Measurements from ENCODE around the gene CYP4F2.
"Not testable (repeated sequence)": the region's sequence is repeated elsewhere in the genome, so short reads cannot be mapped to it uniquely, and the experiment has no call there.

The CYP4F2 gene, protein sequence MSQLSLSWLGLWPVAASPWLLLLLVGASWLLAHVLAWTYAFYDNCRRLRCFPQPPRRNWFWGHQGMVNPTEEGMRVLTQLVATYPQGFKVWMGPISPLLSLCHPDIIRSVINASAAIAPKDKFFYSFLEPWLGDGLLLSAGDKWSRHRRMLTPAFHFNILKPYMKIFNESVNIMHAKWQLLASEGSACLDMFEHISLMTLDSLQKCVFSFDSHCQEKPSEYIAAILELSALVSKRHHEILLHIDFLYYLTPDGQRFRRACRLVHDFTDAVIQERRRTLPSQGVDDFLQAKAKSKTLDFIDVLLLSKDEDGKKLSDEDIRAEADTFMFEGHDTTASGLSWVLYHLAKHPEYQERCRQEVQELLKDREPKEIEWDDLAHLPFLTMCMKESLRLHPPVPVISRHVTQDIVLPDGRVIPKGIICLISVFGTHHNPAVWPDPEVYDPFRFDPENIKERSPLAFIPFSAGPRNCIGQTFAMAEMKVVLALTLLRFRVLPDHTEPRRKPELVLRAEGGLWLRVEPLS

GRCh38 chr19:15897738-15898276 is at the start of gene CYP4F2:
Gene CYP4F2, minus strand, starts transcription at chr19:15898074. Its CDS starts 463 bp downstream, at chr19:15897611.
- no peak for FAIRE-seq

DNA sequence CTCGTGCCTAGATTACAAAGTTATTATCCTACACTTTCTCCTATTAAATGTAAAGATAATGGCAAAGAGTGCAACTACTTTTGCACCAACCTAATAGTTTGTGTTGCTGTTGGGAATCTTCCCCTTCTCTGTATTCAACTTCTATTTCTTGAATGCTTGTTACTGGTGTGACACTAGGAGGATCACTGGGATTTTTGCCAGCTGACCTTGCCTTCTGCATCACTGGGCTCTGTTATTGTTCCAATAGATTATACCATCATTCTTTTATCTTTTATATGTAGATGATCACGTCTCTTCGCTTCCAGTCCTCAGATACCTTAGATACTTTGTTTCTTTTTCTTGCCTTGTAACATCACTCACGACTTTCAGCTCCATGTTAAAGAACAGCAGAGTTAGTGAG is 47.4 kb upstream of the CYP4F2 start:
- FAIRE-seq, result no peak

- FAIRE-seq, result no peak
Observed at GRCh38 chr19:15944401-15944800, 46.5 kb upstream of the CYP4F2 start.

- FAIRE-seq, result no peak
Observed at GRCh38 chr19:15937771-15938170, 39.9 kb upstream of the CYP4F2 start.

DNA sequence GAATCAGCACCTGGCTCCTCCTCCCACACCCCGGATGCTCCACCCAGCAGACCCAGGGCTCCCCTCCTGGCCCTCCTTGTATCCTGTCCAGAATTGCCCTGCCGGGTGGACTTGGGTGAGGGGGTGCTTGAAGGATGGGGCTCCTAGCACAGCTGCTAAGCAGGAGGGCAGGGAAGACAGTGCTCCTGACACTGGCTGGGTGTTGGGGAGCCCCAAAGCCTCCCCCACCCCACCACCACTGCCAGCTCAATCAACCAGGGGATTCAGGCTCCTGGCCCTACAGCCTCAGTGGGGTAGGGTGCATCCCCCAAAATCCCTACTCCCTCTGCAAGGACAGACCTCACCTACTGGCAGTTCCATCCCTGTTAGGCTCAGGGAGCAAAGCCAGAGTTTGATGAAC is 39.1 kb upstream of the CYP4F2 start:
- FAIRE-seq, result no peak

- FAIRE-seq, result no peak
Observed at GRCh38 chr19:15936173-15936572, 38.3 kb upstream of the CYP4F2 start.

DNA sequence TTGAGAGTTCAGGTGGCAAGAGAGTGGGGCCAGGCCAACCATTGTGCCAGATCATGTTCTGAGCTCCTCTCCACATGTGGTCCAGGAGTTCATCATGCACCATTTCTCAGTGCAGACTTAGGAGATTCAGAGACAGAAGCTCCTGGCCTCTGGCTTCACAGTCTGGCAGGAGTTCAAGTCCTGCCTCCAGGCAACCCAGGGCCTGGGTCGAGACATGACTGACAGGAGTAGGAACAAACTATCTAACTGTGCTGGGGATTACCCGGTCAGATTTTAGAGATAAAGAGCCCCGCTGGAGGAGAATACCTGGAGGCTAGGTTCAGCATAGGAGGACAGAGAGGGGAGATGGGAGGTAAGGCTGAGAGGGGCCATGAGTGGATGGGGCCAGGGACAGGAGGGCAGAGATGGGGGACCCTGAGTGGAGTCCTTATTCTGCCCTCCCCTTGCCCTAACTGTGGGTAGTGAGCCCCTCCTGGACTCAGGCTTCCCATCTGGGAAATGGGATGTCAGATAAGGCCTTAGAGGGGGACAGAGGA is 37.4 kb upstream of the CYP4F2 start:
- FAIRE-seq, result no peak

- FAIRE-seq, result no peak
Observed at GRCh38 chr19:15934332-15935078, 36.6 kb upstream of the CYP4F2 start, which contains the start of gene CYP4F11. Gene CYP4F11, minus strand, starts transcription at chr19:15934529. Its CDS starts 121 bp downstream, at chr19:15934408.

DNA sequence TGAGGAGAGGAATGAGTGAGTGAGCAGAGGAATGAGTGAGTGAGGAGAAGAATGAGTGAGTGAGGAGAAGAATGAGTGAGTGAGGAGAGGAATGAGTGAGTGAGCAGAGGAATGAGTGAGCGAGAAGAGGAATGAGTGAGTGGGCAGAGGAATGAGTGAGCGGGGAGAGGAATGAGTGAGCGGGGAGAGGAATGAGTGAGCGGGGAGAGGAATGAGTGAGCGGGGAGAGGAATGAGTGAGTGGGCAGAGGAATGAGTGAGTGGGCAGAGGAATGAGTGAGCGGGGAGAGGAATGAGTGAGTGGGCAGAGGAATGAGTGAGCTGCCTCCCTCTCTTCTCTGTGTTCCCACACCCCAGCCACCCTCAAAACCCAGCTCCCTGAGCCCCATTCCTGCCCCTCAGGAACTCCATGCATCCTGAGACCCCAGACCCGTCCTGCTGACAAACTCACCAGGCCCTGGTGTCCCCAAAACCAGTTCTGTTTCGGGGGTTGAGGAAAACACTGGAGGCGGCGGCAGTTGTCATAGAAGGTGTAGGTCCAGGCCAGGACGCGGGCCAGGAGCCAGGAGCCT is 36.0 kb upstream of the CYP4F2 start:
- FAIRE-seq, result not testable (repeated sequence)

DNA sequence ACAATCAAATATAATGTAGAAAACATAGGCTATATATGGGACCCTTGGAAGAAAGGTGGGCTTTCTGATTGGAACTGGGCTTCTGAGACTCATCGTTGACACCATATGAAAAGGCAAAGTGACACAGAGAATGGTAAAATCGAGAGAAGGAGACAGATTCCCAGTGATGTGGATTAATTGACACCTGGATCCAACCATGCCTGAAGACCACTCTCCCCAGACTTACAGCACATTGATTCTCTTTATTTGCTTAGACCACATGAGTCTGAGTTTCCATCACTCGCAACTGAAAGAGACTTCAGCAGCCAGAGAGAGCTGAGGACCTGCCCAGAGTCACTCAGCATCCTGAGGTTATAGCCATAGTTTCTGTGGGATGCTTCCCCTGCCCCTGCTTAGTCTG is 30.4 kb upstream of the CYP4F2 start:
- no peak for FAIRE-seq

DNA sequence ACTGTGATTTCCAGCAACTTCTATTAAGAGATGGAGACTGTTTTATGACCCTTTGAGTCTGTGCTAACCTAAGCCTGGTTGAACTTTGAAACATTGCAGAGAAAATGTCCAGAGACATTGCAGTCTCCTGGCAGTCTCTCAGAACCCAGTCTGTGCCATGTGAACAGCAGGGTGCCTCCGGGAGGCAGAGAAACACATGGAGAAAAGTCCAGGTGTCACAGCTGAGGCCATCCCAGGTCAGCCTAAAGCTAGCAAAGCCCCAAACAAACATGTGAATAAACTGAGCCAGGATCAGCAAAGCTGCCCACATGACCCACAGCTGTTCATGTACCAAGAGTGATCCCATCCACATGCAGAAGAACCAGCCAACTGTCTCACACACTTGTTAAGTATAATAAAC is 28.6 kb upstream of the CYP4F2 start:
- FAIRE-seq, result no peak

GRCh38 chr19:15923702-15924101 is 25.8 kb upstream of the CYP4F2 start:
- FAIRE-seq, result no peak

DNA sequence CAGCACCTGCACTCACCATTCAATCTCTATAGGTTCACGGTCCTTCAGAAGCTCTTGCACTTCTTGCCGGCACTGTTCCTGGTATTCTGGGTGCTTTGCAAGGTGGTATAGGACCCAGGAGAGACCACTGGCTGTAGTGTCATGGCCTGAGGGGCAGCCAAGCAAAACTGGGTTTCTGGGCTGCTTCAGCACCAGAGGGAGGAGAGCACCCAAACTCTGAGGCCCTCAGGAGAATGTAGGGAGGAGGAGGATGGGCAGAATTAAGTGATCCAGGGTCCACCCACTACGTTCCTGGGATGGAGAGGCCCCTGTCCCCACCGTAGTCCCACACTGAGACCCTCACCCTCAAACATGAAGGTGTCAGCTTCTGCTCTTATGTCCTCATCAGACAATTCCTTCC is 24.1 kb upstream of the CYP4F2 start:
- FAIRE-seq, result no peak

- FAIRE-seq, result no peak
Observed at GRCh38 chr19:15919243-15919642, 21.4 kb upstream of the CYP4F2 start.

- FAIRE-seq, result no peak
Observed at GRCh38 chr19:15915109-15915508, 17.2 kb upstream of the CYP4F2 start.

DNA sequence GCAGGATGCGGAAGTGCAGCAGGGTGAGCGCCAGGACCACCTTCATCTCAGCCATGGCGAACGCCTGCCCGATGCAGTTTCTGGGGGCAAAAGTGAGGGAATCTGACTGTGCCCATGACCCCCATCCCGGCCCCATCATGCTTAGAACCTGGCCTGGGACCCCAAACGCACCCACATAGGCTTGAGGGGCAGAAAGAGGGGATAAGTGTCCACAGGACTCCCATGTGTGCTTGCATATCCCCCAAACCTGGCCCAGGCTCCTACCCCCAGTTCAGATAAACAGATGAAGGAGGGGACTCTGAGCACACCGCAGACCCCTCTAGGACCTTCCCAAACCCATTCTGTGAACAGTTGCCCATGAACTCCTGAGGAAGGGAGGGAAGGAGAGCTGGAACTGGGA is 16.0 kb upstream of the CYP4F2 start:
- FAIRE-seq, result no peak

GRCh38 chr19:15913384-15913783 is 15.5 kb upstream of the CYP4F2 start:
- FAIRE-seq, result no peak

DNA sequence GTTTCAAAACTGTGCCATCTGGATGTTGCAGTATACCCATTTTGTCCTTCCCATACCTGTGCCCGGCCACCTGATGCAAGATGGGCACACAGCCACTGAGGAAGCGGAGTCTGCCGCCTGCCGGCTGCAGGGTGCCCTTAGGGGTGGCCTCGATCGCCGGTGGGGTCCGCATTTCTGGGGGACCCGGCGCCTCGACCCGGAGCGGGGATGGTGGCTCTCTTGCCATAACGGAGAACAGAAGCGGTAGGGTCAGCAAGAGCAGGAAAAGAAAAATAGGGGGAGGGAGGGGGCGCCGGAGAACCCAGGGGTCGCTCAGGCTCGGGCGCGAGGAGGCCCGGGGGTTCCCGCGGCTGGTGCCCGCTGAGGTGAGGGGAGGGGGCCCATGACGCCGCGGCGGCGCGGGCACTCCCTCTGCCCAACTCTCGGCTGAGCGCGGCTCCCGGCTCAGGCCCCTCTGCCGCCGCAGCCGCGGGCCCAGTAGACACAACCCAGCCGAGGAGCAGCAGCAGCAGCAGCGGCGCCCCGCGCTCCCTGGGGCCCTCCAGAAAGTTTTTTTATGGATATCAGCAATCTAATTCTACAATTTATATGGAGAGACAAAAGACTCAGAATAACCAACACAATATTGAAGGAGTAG is 13.8 kb upstream of the CYP4F2 start:
- no peak for FAIRE-seq

- no peak for FAIRE-seq
Observed at GRCh38 chr19:15905026-15905425, 7.2 kb upstream of the CYP4F2 start.

- not testable (repeated sequence) for FAIRE-seq
Observed at GRCh38 chr19:15902898-15903297, 5.0 kb upstream of the CYP4F2 start.

DNA sequence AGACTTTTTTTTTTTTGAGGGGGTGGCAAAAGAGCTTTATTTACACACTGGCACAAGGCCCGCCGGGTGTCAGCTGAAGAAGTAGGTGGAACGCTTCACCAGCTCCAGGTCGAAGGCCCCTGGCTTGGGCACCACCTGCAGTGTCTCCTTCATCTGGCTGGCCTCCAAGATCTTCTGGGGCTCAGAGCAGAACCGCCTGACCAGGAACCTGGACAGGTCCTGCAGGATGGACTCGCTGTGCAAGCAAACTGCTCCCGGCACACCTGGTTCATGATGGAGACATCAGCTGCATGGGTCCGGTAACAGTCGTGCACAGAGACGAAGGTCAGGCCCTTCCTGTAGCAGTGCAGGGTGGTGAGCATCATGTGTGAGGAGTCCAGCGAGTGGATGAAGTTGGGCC is 4.4 kb upstream of the CYP4F2 start:
- FAIRE-seq, result no peak

- FAIRE-seq, result no peak
Observed at GRCh38 chr19:15900504-15900903, 2.6 kb upstream of the CYP4F2 start.

Data from G401.6 (cell line).